GM19238 (cell line): ENCODE measurements around the gene ZNF365.

Experiments
- DNase-seq: peaks from one replicate; pipeline ENCODE4 v3.0.0; 2011; ENCODE audit warnings: low spot score; ENCODE audit not compliant: insufficient read length

ZNF365 gene

GRCh38 chr10:62414359-62414758 is 40.2 kb downstream of the ZNF365 start:
- DNase-seq, result no peak

GRCh38 chr10:62422068-62422590 is 48.0 kb downstream of the ZNF365 start:
- DNase-seq, result no peak

- no peak for DNase-seq
These were observed 49.9 kb downstream of the ZNF365 start for GRCh38 chr10:62424026-62424425.

GRCh38 chr10:62426086-62426485 is 51.9 kb downstream of the ZNF365 start:
- no peak for DNase-seq

GRCh38 chr10:62426600-62426999 is 52.4 kb downstream of the ZNF365 start:
- DNase-seq, result no peak

- no peak for DNase-seq
These were observed 56.7 kb downstream of the ZNF365 start for GRCh38 chr10:62430881-62431280.

GRCh38 chr10:62433181-62433692 is 59.1 kb downstream of the ZNF365 start:
- DNase-seq, result no peak

- no peak for DNase-seq
These were observed 59.7 kb downstream of the ZNF365 start for GRCh38 chr10:62433901-62434300.

GRCh38 chr10:62437696-62438095 is 63.5 kb downstream of the ZNF365 start:
- DNase-seq, result peak; percentile 9

GRCh38 chr10:62442006-62442405 is 67.8 kb downstream of the ZNF365 start:
- DNase-seq, result no peak

- no peak for DNase-seq
These were observed 68.9 kb downstream of the ZNF365 start for GRCh38 chr10:62442894-62443669.

GRCh38 chr10:62443866-62444265 is 69.7 kb downstream of the ZNF365 start:
- no peak for DNase-seq

GRCh38 chr10:62446627-62447026 is 72.5 kb downstream of the ZNF365 start:
- DNase-seq, result no peak

GRCh38 chr10:62450912-62451610 is 76.9 kb downstream of the ZNF365 start:
- no peak for DNase-seq

GRCh38 chr10:62451611-62451975 is 77.4 kb downstream of the ZNF365 start:
- no peak for DNase-seq
